ENCODE results near the gene SMIM41. TPM values are rescaled to one million over a fixed set of nuclear protein-coding genes. Genes with fewer than 3 reads are reported as not detected.
A peak's percentile ranks its signal among the peaks of the same experiment; 100 is the strongest.

SMIM41 gene
- total RNA-seq, 4 donors from 2014 or later = not detected

- no peaks in the 10 kb centered on the region for H3K27me3 ChIP-seq
- H3K36me3 ChIP-seq = no peaks in the 10 kb centered on the region
- intact Hi-C loops (cut with DNase I; ENCODE audit: low total_unique reads) (loop anchor here (5.0 kb wide), 1 partner anchor 1004 kb away; no protein-coding TSS in a partner anchor), in situ Hi-C loops (cut with MboI; ENCODE audit: low sequenced_read_pairs in 4 of 4) (no loop called here)
- ATAC-seq (peak; percentile 61 to 65), DNase-seq (peak; percentile 86 to 97)
- H3K4me1 ChIP-seq = peaks cover 53 to 56% of the 10 kb centered on the region in 2 donors
- H3K9me3 ChIP-seq = no peaks in the 10 kb centered on the region
- peak overlapping the region; percentile 90 to 98 (median 94) for H3K27ac ChIP-seq
- peak overlapping the region; percentile 52 to 74 (median 61) for H3K4me3 ChIP-seq
- TF ChIP-seq POLR2A (IDR thresholded peaks at IDR 0.05) = peak; percentile 91 to 97
- TF ChIP-seq, protein P1, sequence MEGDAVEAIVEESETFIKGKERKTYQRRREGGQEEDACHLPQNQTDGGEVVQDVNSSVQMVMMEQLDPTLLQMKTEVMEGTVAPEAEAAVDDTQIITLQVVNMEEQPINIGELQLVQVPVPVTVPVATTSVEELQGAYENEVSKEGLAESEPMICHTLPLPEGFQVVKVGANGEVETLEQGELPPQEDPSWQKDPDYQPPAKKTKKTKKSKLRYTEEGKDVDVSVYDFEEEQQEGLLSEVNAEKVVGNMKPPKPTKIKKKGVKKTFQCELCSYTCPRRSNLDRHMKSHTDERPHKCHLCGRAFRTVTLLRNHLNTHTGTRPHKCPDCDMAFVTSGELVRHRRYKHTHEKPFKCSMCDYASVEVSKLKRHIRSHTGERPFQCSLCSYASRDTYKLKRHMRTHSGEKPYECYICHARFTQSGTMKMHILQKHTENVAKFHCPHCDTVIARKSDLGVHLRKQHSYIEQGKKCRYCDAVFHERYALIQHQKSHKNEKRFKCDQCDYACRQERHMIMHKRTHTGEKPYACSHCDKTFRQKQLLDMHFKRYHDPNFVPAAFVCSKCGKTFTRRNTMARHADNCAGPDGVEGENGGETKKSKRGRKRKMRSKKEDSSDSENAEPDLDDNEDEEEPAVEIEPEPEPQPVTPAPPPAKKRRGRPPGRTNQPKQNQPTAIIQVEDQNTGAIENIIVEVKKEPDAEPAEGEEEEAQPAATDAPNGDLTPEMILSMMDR (IDR thresholded peaks at IDR 0.05 in 4 of 5, conservative IDR thresholded peaks at IDR 0.05 in 1 of 5) = no peak
These were observed 35.9 kb upstream of the SMIM41 start for GRCh38 chr12:52043386-52044212.

DNA sequence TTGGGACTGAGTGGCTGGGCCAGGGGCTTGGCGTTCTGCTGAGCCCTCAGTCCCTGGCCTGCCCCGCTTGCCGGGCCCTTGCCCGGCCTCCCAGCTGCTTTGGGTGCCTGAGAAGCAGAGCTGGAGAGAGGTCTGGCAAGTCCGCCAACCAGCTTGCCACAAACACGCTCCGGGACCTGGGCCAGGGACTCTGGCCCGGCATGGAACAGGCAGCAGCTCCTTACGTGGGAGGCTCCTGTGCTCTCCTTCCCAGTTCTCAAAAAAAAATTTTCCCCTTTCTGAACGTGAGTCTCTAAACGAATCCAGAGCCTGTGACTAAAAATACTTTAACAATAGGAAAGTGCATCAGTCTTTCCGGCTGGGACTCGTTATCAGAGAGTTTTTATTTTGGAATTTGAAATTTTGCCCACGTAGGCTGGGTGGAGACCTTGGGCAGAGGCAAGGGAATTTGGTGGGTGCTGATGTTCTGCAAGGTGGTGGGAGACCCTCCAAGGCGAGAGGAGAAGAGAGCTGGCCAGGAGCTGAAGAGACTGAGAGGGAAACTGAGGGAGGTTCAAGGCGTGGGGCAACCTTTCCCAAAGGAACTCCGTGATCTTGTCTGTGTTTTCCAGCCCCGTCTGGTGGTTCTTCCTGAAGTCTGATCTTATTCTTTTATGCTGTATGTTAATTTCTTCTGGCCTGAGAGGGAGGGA, 35.1 kb upstream of the SMIM41 start:
- Histone ChIP-seq H3K4me1 (peaks cover 58 to 62% of the 10 kb centered on the region in 2 donors), H3K36me3 (no peaks in the 10 kb centered on the region), H3K9me3 (no peaks in the 10 kb centered on the region), H3K4me3 (peak overlapping the region; percentile 52 to 74 (median 61)), H3K27ac (peak overlapping the region; percentile 90 to 98 (median 94)), H3K27me3 (no peaks in the 10 kb centered on the region)
- peak; percentile 87 to 95 for DNase-seq
- in situ Hi-C loops (cut with MboI; ENCODE audit: low sequenced_read_pairs in 4 of 4) (no loop called here), intact Hi-C loops (cut with DNase I; ENCODE audit: low total_unique reads) (loop anchor here (5.0 kb wide), 1 partner anchor 1003 kb away; no protein-coding TSS in a partner anchor)
- peak; percentile 65 to 67 for ATAC-seq
- peak in 1 of 2 donors; percentile 46 for TF ChIP-seq POLR2A (IDR thresholded peaks at IDR 0.05)
- TF ChIP-seq, protein P1 (IDR thresholded peaks at IDR 0.05 in 4 of 5, conservative IDR thresholded peaks at IDR 0.05 in 1 of 5) = peak in 1 of 5 experiments; percentile 5

DNA sequence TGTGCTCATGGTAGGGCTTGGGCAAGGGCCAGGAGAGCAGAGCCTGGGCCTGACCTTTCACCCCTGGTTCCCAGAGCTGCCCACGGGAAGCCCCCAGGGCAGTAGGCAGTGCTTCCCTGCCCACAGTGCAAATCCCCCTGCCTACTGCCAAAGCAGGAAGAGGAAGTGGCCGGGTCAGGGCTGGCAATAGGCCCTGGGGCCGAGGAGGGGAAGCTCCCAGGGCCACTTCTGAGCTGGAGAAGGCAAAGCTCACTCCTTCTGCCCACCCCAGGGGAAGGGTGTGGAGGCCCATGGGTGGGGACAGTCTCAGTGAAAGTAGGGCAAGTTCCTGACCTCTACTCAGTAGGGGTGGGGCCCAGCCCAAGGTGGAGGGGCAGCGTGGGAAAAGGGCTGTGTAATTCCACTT, 33.7 kb upstream of the SMIM41 start:
- Histone ChIP-seq H3K36me3 (no peaks in the 10 kb centered on the region), H3K27me3 (no peaks in the 10 kb centered on the region), H3K4me1 (peaks cover 67 to 71% of the 10 kb centered on the region in 2 donors), H3K27ac (peak overlapping the region; percentile 90 to 98 (median 94)), H3K9me3 (no peaks in the 10 kb centered on the region), H3K4me3 (peak overlapping the region; percentile 52 to 74 (median 61))
- in situ Hi-C loops (cut with MboI; ENCODE audit: low sequenced_read_pairs in 4 of 4) (no loop called here), intact Hi-C loops (cut with DNase I; ENCODE audit: low total_unique reads) (no loop called here)
- peak; percentile 11 to 37 for TF ChIP-seq POLR2A (IDR thresholded peaks at IDR 0.05)
- TF ChIP-seq, protein P1 (IDR thresholded peaks at IDR 0.05 in 4 of 5, conservative IDR thresholded peaks at IDR 0.05 in 1 of 5) = no peak
- ATAC-seq = no peak
- no peak for DNase-seq

- in situ Hi-C loops (cut with MboI; ENCODE audit: low sequenced_read_pairs in 4 of 4) (no loop called here), intact Hi-C loops (cut with DNase I; ENCODE audit: low total_unique reads) (no loop called here)
- Histone ChIP-seq H3K4me1 (peaks cover 59 to 69% of the 10 kb centered on the region in 2 donors), H3K27me3 (no peaks in the 10 kb centered on the region), H3K4me3 (peak overlapping the region in 1 of 4 donors; percentile 74), H3K36me3 (no peaks in the 10 kb centered on the region), H3K9me3 (no peaks in the 10 kb centered on the region), H3K27ac (peak overlapping the region; percentile 90 to 98 (median 94))
- TF ChIP-seq, protein P1 (IDR thresholded peaks at IDR 0.05 in 4 of 5, conservative IDR thresholded peaks at IDR 0.05 in 1 of 5) = no peak
- TF ChIP-seq POLR2A (IDR thresholded peaks at IDR 0.05) = no peak
- DNase-seq (no peak), ATAC-seq (no peak)
These were observed 32.6 kb upstream of the SMIM41 start for GRCh38 chr12:52046859-52047258.
